HG02642 (cell line): ENCODE measurements around the gene SLC12A4.

Experiments
- ATAC-seq: cut with Tn5 transposase; IDR thresholded peaks from one replicate; pipeline ENCODE4 v1.9.1; 2021; ENCODE audit warnings: mild to moderate bottlenecking; ENCODE audit not compliant: unreplicated experiment, poor library complexity

Gene SLC12A4

DNA sequence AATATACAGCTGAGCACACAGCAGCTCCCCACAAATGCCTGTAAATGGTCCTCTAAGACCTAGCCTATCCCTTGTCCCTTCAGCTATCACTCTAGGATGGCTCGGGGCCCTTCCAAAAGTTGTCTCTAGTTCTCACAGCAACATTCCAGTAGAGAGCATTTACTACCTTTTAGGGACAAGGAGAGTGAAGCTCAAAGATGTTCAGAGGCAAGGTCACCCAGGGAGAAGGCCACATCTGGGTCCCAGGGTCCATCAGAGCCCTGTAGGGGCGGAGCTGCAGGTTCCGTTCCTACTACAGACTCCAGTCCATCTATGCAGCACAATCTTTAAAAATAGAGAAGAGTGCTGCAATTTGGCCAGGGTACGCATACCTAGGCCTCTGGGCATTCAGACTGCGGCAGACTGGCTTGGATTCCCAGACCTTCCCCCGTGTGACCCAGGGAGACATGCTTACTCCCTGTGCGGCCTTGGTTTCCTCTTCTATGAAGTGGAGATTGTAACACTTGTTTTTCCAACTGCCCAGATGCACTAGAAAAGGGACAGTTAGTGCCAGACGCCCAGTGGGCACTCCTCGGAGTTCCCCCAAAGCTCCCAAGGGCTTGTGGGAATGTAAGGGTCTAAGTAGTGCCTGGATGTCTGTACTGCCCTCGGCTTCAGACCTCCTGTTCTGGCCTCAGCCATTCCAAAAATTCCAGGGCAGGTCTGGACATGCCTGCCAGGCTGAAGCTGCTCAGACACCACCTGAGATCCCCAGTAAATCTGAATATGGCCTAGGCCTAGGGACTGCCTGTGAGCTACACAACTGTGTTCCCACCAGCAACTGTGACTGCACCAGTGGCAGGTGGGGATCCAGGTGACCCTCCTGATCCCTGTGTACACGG lies 2.5 kb downstream of the SLC12A4 start:
- no peak for ATAC-seq

DNA sequence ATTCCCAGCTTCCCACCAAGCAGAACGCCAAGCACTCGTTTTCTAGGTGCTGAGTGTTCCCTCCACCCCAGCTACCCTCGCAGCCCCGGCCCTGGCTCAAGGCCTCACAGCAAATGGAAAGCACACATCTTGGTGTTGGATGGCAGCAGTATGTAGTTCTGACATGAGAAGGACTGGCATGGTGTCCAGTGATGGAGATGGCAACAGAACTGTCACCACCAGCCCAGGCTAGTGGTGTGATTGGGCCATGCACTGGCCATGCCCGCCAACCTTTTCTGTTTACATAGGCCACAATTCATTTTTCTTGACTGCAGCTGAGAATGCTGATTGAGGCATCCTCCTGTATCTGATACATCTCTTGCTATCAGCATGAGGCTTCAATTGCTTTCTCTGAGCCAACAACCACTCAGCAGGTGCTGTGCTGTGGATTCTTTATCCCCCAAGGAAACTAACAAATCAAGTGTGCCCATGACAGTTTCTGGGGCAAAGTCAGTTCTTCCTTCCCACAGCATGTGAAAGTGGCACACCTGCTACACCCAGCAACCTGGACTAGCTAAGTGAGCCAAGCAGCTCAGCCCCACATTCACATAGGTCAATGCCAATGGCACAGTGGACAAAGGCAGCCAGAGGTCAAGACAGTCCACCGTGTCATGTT lies 3.8 kb downstream of the SLC12A4 start:
- ATAC-seq: no peak

DNA sequence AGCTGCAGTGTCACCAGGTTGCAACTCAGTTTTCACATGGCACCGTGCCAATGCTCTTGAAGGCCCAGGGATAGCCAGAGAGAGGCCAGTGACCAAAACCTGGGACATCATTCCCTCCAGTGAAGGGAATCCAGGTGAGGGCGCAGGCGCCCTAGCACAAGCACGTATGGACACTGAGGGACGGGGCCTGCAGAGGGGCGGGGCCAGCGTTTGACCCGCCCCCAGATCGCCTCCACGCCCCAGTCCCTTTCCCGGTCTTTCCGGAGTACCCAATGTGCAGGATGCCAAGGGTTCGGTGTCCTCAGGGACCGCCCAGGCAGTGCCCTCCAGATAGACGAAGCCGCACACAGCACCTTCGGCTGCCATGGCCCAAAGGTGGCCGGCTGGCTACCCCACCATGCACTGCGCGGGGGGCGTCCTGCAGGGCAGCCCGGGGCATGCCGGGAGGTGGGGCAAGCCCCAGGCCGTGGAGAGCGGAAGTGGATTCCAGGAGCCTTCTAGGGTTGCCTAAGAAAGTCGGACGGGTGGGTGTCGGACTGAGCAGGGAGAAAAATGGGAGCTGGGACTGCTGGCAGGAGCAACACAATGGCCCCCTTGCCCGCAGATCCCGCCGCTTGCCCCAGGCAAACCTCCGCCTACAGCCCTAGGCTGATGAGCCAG lies 4.6 kb downstream of the SLC12A4 start:
- no peak for ATAC-seq

DNA sequence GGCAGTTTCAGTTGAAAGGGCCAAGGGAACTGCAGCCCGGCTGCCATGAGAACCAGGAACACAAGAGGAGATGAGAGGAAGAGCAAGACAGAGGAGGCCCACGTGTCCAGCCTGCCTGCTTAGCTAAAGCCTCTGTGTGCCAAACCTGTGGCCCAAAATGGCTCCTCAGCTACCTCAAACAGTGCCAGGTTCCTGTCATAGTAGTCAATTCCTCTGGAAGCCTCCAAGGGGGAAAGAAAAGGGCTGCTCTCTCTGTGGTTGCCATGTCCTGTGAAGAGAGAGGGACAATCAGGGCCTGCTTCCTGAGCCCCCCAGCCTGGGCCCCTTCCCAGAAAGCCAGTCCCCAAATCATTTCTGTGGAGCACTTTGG lies 5.2 kb downstream of the SLC12A4 start:
- no peak for ATAC-seq

DNA sequence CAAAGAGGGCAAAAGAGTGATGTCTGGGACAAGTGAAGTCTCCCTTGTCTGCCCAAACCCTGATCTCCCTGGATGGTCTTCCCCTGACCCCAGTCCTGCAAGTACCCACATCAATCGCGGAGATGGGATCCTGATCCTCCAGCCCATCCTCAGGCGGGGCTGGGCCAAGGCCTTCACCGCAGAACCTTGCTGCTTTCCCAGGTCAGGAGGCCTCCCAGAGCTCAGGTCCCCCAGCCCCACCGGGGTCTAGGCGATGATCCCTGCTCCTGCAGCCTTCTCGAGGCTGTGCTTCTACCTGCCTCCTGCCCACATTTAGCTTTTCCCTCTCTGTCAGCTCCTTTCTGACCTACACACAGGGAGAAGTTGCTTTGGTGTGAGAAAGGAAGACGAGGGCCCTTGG lies 6.3 kb downstream of the SLC12A4 start:
- no peak for ATAC-seq

DNA sequence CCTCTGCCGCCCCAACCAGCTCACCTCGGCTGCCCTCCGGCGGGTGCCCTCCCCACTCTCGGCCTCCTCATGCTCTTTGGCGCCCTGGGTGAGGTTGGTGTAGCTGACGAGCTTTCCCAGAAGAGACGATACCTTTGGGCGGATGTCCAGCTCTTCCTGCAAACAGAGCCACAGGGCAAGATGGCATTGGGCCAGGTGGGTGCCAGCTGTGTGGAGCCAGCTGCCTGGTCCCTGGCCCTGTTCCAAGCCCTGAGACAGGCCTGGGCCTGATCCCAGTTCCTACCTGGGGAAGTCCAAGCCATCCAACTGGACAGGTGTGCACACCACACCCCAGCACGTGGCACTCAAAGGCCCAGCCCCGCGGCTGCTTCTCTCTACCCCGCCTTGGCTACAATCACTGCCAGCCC lies 6.9 kb downstream of the SLC12A4 start:
- no peak for ATAC-seq

DNA sequence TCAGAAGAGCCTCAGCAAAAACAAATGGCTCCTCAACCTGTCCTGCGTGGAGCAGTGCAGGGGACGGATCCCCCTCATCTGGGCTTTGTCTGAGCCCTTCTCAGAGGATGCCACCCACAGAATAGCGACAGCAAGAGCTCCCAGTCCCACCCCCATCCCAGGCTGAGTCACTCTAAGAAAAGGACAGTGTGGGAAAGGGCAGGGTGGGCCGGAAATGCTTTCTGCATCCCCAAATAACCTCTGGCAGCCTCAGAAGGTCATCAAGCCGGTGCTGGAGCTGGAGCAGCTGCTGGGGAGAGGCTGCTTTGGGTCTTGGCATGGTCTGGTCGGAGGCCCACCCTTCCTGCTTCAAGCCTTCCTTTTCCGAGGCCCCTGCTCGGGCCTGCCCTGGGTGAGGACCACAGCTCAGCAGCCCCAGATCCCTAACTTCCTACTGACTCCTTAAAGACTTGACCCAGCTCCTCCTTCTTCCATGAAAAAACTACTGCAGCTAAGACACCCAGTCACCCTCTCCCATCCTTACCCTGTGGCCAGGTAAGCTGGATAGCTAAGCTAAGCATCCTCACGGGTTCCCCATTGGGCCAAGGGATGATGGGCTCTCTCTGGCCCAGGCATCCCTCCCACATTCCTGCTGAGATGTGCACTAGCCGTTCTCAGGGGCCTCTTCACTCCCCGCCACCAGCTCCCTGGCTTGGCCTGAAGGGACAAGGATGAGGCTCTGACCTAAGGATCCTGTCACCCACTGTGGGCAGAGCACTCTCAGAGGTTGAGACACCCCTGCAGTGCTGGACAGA lies 8.7 kb downstream of the SLC12A4 start:
- ATAC-seq: no peak

DNA sequence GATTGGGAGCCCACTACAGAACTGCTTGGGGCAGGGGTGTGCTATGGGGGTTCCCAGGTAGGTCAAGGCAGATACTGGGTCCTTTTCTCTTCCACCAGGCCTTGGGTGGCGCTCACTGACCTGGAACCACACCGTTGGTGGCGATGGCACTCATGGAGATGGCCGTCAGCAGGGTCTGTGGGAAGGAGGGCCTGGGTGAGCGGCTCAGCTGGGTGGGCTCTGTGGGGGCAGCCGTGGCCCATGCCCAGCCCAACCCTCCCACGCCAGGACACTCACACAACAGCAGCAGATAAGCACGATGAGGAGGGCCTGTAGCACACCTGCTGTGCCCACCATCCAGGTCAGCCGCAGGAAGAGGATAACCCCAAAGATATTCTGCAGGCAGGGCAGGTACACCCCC lies 10.8 kb downstream of the SLC12A4 start:
- no peak for ATAC-seq

DNA sequence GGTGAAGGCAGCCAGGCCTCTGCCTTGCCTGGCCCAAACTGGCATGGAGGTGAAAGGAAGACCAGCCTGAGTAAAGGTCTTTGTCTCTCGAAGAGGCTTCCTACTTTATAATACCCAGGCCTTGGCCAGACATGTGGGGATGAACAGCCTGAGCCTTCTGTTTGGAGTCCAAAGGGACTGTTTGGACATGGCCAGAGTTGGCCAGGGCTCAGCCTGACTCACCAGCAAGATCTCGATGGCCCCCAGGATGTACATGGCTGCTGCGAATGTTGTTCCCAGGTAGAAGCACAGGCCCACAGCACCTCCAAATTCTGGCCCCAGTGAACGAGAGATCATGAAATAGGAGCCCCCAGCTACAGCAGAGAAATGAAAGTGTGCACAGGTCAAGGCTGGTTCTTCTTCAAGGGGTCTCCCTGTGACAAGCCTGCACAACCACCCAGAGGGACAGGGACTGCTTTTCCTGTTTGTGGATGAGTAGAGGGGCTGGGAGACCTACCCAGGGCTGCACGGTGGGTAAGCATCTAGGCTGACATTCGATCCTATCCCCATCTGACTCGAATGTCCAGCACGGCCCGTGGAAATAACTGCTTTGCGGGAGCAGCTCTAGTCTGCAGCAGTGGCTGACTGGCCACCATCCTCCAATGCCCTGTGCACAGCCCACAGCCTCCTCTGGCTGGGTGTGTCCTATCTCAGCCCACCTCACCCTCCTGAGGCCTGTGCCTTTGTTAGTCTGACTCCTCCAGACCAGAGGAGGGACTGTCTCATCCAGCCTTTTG lies 13.8 kb downstream of the SLC12A4 start:
- ATAC-seq: no peak

DNA sequence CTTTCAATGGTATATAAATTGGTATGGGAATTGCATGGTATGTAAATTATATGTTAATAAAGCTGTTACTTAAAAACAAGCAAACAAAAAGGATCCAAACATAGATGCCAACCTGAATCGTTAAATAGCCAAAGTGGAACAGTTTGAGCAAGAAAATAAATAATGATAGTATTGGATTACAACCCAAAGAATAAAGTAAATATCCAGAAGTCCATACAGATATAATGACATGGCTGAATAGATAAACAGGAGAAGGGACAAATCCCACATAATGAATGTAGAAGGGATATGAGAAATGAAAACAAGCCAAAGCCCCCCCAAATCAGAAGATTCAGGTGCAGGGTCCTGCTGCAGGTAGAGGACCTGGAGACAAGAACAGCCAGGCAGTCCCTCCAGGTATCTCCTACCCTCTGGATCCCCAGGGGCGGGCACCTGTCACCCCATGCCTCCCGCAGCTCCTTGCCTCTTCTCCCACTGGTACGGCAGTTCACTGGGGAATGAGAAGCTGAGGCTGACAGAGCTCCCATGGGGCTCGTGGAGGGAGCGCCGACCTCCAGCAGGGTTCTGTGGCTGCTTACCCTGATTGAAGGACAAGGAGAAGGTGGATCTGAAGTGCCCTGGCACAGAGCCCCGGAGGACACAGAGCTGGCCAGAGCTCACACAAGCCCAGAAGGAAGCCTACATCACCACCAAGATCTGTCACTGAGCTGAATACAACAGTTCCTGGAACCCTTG lies 14.6 kb downstream of the SLC12A4 start:
- no peak for ATAC-seq

DNA sequence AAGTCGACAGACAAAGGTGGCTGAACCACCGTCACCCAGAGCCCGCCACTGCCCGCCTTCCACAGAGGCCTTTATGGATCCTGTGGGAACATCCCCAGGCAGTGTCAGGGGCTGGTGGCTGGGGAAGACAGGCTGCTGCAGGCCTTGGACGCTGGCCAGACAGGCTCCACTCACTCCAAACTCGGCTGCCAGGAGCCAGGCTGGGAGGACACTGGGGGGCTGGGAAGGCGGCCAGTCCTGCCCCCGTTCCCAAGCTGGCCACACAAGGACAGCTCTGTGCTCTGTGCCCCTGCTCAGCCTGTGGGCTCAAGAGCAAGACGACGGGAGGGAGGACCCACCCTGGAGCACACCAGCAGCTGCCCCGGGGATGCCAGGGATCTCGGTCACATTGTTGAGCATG lies 17.0 kb downstream of the SLC12A4 start:
- no peak for ATAC-seq

DNA sequence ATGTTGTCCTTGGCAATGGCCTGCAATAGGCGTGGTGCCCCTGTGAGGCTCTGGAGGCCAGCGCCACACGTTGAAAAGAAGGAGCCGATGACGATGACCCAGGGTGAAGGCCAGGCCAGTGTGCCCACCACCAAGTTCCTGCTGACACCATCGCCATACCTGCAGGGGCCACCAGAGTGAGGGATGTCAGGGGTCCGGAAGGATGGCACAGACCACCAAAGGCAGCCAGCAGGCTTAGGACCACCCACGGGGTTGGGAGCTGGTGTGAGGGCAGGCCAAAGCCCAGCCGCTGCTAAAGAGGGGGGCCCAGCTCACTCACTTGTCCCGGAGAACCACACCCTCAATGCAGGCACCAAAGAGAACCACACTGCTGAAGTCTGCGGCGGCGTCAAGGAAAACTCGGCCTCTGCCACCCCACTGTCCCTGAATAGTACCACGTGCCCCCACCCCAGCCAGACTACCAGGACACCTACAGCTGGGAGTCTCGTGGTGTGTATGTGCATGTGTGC lies 18.0 kb downstream of the SLC12A4 start:
- ATAC-seq: no peak

DNA sequence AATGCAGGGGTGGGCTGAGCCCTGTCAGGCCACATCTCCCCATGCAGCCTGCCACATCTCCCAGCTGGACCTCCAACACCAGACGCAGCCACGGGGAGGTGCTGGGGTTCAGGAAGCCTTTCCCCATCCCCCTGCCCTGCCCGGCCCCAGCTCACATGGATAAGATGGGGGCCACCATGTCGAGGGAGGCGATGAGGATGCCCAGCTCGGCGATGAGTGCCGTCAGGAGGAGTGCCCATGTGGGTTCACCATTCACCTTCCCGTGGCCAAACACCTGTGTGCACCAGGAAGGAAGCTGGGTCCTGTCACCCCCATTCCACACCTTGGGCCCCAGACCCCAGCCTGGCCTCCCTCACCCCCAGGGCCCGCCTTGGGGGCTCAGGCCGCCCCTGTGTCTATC lies 18.8 kb downstream of the SLC12A4 start:
- no peak for ATAC-seq

DNA sequence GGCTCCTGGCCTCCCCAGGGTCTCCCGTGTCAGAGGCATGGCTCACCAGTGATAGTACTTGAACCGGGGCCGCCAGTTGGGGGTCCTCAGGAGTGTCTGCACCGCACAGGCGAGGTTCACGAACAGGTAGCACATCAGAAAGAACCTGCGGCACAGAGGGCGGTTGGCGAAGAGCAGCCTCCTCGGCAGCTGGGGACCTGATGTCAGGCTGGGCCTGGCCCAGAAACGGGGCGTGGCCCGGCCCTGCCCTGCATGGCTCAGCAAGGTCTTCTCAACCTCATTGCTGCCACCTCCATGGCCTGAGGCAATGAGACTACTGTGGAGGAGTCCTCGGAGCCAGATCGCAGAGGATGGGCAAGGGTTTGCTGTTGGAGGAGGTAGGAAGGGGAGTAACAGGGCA lies 20.4 kb downstream of the SLC12A4 start:
- ATAC-seq: no peak

DNA sequence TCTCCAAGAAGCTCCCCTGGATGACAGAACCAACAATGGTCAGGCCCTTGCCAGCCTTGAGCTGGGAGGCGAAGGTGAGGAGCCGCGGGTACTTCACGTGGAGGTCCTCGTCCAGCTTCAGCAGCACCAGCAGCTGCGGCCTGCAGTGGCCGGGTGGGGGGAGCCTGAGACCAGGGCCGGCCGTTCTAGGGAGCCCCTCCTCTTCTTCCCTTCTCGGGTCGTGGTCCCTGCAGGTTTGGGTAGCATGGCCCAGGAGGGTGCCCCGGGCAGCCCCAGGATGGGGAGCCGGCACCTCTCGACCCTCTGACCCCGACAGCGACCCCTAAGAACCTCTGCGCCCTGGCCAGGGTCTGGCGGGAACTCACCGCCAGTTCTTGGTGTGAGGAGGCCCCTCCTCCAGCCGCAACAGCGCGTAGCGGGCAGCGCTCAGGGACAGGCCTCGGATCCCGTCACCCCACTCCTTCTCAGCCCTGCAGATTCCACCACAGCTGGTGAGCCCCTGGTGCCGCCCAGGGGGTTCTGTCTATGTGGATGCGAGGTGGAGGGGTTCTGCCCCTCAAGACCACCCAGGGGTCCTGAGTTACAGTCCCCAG lies 21.4 kb downstream of the SLC12A4 start:
- no peak for ATAC-seq

DNA sequence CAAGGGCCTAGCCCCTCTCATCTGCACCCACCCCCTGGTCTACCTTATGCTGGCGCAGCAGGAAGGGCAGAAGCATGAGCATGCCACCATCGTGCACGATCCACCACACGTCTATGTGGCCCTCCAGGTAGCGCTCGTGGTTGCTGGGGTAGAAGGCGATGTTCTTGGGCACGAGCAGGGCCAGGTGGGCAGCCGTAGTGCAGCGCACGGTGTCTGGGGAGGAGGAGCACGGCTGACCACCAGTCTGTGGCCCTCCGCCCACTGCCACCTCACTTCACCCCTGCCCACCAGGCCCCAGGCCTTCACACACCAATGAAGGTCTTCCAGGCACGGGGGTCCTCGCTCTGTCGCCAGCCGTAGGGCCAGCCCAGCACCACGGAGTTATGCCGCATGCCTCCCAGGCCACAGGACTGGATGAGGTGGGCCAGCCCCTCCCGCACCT lies 22.3 kb downstream of the SLC12A4 start:
- ATAC-seq: no peak

DNA sequence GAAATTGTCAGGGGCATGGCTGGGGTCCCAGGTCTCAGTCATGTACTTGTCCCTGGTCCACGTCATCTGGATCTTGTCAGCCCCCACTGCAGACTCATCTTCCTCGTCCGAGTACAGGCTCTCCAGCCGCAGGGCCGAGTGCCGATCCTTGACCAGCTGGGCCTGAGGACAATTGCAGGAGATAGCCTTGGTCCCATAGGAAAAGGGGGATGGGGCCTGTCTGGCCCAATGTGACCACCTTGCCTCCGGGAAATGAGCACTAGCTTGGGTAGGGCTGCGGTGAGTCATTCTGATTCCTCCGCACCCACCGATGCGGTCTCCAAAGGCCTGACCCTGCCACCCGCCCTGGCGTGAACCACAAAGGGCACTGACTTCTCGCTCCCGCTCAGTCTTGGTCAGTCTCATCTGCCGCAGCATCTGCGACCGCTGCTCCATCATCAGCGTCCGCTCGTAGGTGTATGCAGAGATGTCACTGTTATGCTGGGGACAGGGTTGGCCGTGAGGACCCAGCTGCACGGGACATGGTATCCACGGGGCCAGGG lies 23.0 kb downstream of the SLC12A4 start:
- no peak for ATAC-seq

DNA sequence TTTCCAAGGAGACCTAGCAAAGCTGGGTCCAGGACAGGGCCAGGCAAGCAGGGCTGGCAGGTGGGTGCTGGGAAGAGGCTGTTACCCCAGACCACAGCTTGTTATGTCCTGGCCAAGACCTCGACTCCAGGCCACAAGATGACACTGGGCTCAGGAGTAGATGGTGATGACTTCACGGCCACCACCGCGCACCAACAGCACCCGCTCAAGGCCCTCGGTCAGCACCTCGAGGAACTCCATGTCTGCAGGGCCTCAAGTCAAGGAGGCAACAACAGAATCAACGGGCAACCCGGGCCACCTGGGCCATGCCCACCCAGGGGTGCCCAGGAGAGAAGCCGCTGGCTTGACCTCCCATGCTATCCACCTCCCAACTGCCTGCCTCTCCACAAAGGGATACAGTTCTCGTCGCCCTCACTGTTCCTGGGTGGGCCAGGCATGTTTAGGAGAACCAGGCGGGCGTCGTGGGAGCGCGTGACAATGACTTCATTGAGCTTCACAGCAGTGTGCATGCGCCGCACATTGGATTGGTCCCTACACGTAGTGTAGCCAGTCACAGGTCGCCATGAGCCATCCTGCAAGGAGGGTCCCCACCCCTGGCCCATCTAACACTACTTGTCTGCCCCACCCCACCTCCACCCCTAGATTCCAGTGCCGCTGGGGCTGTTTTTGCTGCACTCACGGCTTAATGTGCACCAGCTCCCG lies 23.6 kb downstream of the SLC12A4 start:
- no peak for ATAC-seq
